H1 (cell line): ENCODE data around the gene KRTAP10-3.

Experiments used
- CTCF ChIP-seq, 3 experiments: IDR thresholded peaks; 1 replicate in 2 of 3; 2 replicates in 1 of 3; pipeline versions ENCODE4 v1.5.1 to v1.6.1; 2011; ENCODE audit warnings: low read length in 3 of 3, mild to moderate bottlenecking in 3 of 3, inconsistent platforms in 2 of 3, low read depth in 1 of 3, moderate library complexity in 1 of 3; ENCODE audit not compliant: insufficient read depth in 1 of 3; ENCODE audit errors: control extremely low read depth in 1 of 3
- MAFK ChIP-seq: IDR thresholded peaks from 2 replicates; pipeline ENCODE4 v1.6.1; 2012; ENCODE audit warnings: low read depth, mild to moderate bottlenecking, improper control_type of control experiment, low read length
- SUZ12 ChIP-seq: fragments of 200-600 bp; sonication (generic); IDR thresholded peaks from 2 replicates; pipeline ENCODE4 v1.6.1; 2012; ENCODE audit warnings: mild to moderate bottlenecking, inconsistent platforms, low read length, moderate library complexity, mixed read lengths

- TF ChIP-seq MAFK, result no peak
- TF ChIP-seq CTCF (IDR thresholded peaks at IDR 0.05; ENCODE audit: control extremely low read depth in 1 of 3, insufficient read depth in 1 of 3, low read depth in 1 of 3, low read length in 3 of 3), result no peak
- no peak for TF ChIP-seq SUZ12
Observed at GRCh38 chr21:44516828-44517174, 41.8 kb downstream of the KRTAP10-3 start.
